Left lung (tissue), 10 donors: ENCODE measurements around the gene C5orf47. TPM values are rescaled to one million over a fixed set of nuclear protein-coding genes. Genes with fewer than 3 reads are reported as not detected.

Source experiments
- ATAC-seq: fragments of 200-7000 bp; cut with Tn5 transposase; one replicate; pipeline ENCODE4 v1.9.1; 2020; ENCODE audit warnings: moderate library complexity
- DNase-seq, 4 donors: peaks; one replicate each; pipeline ENCODE4 v3.0.0-alpha.2; 2013 to 2020
- H3K27ac ChIP-seq, 2 donors: fragments of 200-600 bp; sonication (generic) in 1 of 2; one replicate each; pipeline versions ENCODE4 v1.5.0 to v1.8.0; 2020 to 2021
- H3K27me3 ChIP-seq, 2 donors: fragments of 200-600 bp; sonication (generic) in 1 of 2; one replicate each; pipeline versions ENCODE4 v1.5.0 to v1.8.0; 2020 to 2021
- H3K36me3 ChIP-seq, 2 donors: fragments of 200-600 bp; sonication (generic) in 1 of 2; one replicate each; pipeline versions ENCODE4 v1.5.0 to v1.8.0; 2020 to 2021
- H3K4me1 ChIP-seq, 2 donors: fragments of 200-600 bp; one replicate each; pipeline ENCODE4 v1.8.0; 2021
- H3K4me3 ChIP-seq, 2 donors: fragments of 200-600 bp; sonication (generic) in 1 of 2; one replicate each; pipeline versions ENCODE4 v1.5.0 to v1.8.0; 2020 to 2021; ENCODE audit warnings: mild to moderate bottlenecking in 1 of 2
- H3K9me3 ChIP-seq, 2 donors: fragments of 200-600 bp; sonication (generic) in 1 of 2; one replicate each; pipeline versions ENCODE4 v1.5.0 to v1.8.0; 2020 to 2021
- intact Hi-C, 2 donors: fragments of 100-400 bp; cut with DNase I; formaldehyde crosslinking; loops; one replicate each; pipeline versions ENCODE4 v1.11.2 to v1.14.2; 2022
- polyA plus RNA-seq, 6 donors: library from polyadenylated mRNA; unstranded; fragments of 120-200 nt; gene quantifications; one replicate each; pipeline ENCODE4 v1.2.1, GENCODE V29; 2013; ENCODE audit not compliant: insufficient read length in 6 of 6
- total RNA-seq, 2 donors: library from RNA; stranded (reverse); fragmentation: NEBNext Ultra II Directional; extraction: Animal tissue kit (Norgen Biotek cat#: 25700); gene quantifications; one replicate each; pipeline ENCODE4 v1.2.1, GENCODE V29; 2021
- TF ChIP-seq, protein P1 (sequence below), 2 donors: fragments of 200-600 bp; sonication (generic) in 1 of 2; IDR thresholded peaks; one replicate each; pipeline versions ENCODE4 v1.5.0 to v1.8.0; 2021; ENCODE audit warnings: antibody characterized with exemption in 2 of 2
- donor health status: DM: no; HTN: yes; CAD: no.
- donor health status: DM: no; HTN: no; CAD: no.

Gene C5orf47
- total and polyA plus RNA-seq, 8 donors = 0.12 to 0.37 (median 0.23) TPM; not detected in 2

DNA sequence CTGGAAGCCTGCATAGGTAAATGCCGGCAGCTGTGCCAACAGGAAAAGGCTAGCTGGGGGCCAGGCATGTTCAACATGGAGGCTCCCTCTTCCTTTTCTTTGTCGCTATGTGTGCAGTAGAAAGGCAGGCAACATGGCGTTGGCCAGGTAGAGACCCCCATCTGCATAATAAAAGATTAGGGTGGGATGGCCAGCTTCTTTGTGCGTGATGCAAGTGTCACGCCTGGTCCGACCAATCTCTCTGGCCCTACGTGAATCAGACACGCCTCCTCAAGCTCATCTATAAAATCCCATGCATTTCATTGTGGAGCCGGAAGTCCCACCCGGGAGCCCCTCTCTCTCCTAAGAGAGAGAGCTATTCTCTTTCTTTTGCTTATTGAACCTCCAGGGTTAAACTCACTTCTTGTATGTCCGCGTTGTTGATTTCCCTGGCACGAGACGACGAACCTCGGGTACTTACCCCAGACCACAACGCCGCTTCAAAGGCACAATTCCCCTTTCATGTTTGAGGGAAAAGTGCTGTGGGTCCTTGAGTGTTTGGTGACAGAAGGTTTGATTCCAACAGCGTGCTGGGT is 25.0 kb upstream of the C5orf47 start:
- H3K9me3 ChIP-seq = no peaks in the 10 kb centered on the region
- intact Hi-C loops = no loop called here
- H3K4me1 ChIP-seq = no peaks in the 10 kb centered on the region
- DNase-seq = peak in 2 of 4 donors; percentile 44 to 81
- no peaks in the 10 kb centered on the region for H3K27me3 ChIP-seq
- H3K36me3 ChIP-seq = peaks cover 0 to 7% of the 10 kb centered on the region in 2 donors
- H3K27ac ChIP-seq = peak overlapping the region; percentile 73 to 74
- TF ChIP-seq, protein P1, sequence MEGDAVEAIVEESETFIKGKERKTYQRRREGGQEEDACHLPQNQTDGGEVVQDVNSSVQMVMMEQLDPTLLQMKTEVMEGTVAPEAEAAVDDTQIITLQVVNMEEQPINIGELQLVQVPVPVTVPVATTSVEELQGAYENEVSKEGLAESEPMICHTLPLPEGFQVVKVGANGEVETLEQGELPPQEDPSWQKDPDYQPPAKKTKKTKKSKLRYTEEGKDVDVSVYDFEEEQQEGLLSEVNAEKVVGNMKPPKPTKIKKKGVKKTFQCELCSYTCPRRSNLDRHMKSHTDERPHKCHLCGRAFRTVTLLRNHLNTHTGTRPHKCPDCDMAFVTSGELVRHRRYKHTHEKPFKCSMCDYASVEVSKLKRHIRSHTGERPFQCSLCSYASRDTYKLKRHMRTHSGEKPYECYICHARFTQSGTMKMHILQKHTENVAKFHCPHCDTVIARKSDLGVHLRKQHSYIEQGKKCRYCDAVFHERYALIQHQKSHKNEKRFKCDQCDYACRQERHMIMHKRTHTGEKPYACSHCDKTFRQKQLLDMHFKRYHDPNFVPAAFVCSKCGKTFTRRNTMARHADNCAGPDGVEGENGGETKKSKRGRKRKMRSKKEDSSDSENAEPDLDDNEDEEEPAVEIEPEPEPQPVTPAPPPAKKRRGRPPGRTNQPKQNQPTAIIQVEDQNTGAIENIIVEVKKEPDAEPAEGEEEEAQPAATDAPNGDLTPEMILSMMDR (IDR thresholded peaks at IDR 0.05) = no peak
- peak overlapping the region; percentile 1 to 24 for H3K4me3 ChIP-seq
- ATAC-seq = peak; percentile 69

DNA sequence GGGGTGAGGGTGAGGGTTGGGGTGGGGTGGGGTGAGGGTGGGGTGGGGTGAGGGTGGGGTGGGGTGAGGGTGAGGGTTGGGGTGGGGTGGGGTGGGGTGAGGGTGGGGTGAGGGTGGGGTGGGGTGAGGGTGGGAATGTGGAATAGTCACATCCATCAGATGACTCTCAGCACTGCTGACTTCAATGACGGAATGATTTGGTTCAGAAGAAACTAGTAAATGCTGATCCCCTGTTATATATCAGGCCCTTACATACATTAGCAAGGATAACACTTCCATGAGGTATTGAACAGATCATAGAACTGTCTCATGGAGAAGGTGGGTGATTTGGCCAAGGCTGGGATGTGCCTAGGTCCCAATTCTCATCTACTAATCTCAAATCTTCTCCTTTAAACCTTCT is 24.5 kb upstream of the C5orf47 start:
- H3K27ac ChIP-seq = no peak overlapping the region
- no peak for ATAC-seq
- intact Hi-C loops = no loop called here
- no peak overlapping the region for H3K4me3 ChIP-seq
- DNase-seq = no peak
- H3K27me3 ChIP-seq = no peaks in the 10 kb centered on the region
- H3K9me3 ChIP-seq = no peaks in the 10 kb centered on the region
- H3K4me1 ChIP-seq = peaks cover 0 to 1% of the 10 kb centered on the region in 2 donors
- H3K36me3 ChIP-seq = peaks cover 0 to 4% of the 10 kb centered on the region in 2 donors
- TF ChIP-seq, protein P1 (IDR thresholded peaks at IDR 0.05) = no peak

DNA sequence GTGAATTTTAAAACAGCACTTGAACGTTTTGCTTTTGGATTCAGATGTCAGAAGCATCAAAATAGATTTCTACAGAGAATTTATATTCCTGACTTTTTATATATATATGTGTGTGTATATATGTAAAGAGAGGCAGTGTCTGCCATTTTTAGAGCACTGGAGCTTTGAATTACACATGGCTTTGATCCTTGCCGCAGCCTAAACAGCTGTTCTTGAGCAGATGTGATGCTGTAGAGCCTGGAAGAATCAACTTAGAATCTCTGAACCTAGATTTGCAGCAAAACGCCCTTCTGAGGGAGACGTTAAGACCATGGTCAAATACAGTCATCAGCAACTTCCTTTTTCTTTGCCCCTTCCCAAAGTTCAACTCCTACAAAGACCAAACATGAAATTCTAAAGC is 21.7 kb upstream of the C5orf47 start:
- no peaks in the 10 kb centered on the region for H3K27me3 ChIP-seq
- ATAC-seq (no peak), DNase-seq (no peak)
- H3K36me3 ChIP-seq = no peaks in the 10 kb centered on the region
- no peak overlapping the region for H3K27ac ChIP-seq
- intact Hi-C loops = no loop called here
- peaks cover 0 to 5% of the 10 kb centered on the region in 2 donors for H3K4me1 ChIP-seq
- H3K4me3 ChIP-seq = no peak overlapping the region
- TF ChIP-seq, protein P1 (IDR thresholded peaks at IDR 0.05) = no peak
- no peaks in the 10 kb centered on the region for H3K9me3 ChIP-seq

DNA sequence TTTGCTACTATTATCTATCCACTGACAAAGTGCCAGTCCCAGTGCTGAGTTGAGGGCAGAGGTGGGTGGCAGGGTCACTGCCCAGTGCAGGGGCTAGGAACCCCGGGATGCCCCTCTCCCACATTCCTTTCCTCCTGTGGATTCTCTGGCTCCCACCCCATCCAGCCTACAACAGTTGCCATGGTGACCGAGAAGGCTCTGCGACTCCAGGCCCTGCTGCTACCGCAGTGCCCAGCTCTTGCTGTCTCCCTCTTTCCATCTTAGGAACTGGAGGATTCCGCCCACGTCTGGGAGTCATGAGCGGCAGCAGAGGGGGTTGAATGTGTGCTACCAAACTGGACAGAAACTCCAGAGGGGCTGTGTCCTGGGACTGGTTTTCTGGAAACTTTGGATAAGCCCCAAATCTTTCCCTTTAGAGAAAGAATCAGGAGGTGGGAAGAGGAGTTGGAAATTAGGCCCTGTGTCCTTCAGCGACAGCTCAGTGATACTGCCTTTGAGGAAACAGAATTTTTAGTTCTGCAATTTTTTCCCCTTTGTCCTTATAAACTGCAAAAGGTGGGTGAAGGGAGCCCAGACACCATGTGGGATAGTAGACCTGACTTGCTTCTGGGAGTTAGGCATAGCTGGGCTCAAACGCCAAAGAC is 20.7 kb upstream of the C5orf47 start:
- ATAC-seq (no peak), DNase-seq (no peak)
- TF ChIP-seq, protein P1 (IDR thresholded peaks at IDR 0.05) = no peak
- intact Hi-C loops = no loop called here
- Histone ChIP-seq H3K27me3 (no peaks in the 10 kb centered on the region), H3K36me3 (no peaks in the 10 kb centered on the region), H3K9me3 (no peaks in the 10 kb centered on the region), H3K4me1 (peaks cover 0 to 15% of the 10 kb centered on the region in 2 donors), H3K4me3 (no peak overlapping the region), H3K27ac (no peak overlapping the region)

DNA sequence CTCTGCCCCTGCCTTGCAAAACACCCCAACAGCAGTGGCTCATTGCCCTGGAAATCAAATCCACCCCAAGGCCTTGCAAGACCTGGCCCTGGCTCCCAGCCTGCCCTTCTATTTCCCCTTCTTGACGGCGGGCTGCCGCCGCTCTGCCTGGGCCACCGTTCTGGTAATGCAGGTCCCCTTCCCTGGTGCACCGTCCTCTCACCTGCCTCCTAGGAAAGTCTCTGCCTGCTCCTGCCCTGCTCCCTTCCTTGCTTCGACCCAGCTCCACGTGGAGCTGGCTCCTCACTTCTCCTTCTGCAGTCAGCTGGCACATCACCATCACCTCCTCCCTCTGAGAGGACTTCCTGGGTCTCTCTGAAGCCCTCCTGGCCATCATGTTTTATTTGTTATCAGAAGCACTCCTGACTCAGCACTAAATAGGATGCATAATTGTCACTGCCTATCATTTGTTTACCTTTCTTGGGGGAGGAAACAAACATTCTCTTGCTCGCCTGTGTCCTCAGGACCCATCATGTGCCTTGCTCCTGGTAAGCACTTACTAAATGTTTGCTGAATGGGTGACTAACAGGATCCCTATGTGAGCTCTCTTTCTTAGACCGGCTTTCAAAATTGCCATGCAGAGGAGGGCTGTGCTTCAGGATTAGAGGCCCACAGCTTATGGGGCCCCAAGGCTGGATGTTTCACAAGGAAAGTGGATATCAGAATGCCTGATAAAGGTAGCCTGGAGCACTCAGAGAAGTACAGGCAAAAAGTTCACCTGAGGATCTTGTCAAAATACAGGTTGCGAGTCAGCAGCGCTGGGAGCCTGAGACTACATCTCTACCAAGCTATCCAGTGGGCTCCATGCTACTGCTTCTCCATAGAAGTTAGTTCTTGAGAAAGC is 19.6 kb upstream of the C5orf47 start:
- Histone ChIP-seq H3K36me3 (no peaks in the 10 kb centered on the region), H3K9me3 (no peaks in the 10 kb centered on the region), H3K4me1 (peaks cover 0 to 19% of the 10 kb centered on the region in 2 donors), H3K4me3 (no peak overlapping the region), H3K27ac (peak overlapping the region in 1 of 2 donors; percentile 1), H3K27me3 (no peaks in the 10 kb centered on the region)
- DNase-seq (no peak), ATAC-seq (peak; percentile 61)
- TF ChIP-seq, protein P1 (IDR thresholded peaks at IDR 0.05) = no peak
- intact Hi-C loops = loop anchor here in 1 of 2 donors (10.0 kb wide), 1 partner anchor 355 kb away; the partner anchor contains the start of gene BOD1
